GM21576 (cell line): ENCODE measurements around the gene CEACAM16.
"Not testable (repeated sequence)": the region's sequence is repeated elsewhere in the genome, so short reads cannot be mapped to it uniquely, and the experiment has no call there.

Experiments
- ATAC-seq: cut with Tn5 transposase; IDR thresholded peaks from one replicate; pipeline ENCODE4 v1.9.1; 2021; ENCODE audit warnings: mild to moderate bottlenecking, moderate library complexity; ENCODE audit not compliant: unreplicated experiment

CEACAM16 gene

DNA sequence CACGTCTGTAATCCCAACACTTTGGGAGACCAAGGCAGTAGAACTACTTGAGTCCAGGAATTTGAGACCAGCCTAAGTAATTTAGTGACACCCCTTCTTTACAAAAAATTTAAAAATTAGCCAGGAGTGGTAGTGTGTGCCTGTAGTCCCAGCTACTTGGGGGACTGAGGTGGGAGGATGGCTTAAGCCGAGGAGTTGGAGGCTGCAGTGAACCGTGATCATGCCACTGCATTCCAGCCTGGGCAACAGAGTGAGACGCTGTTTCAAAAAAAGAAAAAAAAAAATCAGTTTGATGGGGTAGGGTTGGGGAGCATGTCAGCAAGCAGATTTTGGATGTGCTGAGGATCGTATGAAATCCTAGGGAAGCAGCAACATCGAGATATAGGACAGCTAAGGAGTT is 23.4 kb upstream of the CEACAM16 start:
- no peak for ATAC-seq

DNA sequence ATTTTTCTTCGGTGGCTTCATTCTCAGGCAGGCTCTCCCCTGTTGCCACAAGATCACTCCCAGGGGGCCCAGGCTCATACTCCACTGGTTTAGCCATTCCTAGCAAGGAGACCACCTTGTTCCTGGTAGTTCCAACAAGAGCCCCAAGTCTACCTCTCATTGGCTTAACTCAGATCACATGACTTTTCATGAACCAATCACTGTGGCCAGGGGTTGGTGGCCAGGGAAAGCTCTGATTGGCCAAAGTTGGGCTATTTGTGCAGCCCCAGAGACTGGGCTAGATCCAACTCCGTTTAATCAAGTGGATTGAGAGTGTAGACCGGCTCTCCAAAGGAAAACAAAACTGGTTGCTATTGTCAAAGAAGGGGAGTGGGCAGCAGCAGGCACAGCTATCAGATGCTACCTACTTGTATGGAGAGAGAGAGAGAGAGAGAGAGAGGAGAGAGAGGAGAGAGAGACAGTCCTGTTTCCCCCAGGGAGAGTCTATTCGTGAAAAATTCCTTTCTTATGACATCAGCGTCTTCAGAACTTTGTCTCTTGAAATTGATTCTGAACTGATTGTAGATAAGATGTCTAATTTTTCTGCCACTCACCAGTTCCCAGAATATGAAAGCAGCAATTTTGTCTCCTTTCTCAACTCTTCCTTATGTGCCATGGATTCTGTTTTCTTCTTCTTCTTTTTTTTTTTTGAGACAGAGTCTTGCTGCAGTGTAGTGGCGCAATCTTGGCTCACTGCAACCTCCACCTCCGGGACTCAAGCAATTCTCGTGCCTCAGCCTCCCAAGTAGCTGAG is 21.7 kb upstream of the CEACAM16 start:
- no peak for ATAC-seq

DNA sequence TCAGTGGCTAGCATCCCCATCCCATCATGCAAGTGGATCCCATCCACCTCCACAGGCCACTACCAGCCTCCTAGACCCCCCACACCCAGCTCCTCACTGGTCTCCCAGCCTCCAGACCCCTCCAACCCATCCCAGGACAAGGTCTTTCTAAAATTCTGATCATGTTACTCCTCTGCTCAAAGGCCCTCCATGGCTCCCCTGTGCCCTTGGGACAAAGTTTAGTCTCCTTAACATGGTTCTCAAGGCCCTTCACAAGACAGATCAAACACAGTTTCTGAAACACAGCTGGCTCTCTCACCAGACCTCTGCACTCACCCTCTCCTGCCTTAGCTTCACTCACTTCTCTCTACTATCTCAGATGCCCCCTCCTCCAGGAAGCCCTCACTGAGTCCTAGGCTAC is 18.4 kb upstream of the CEACAM16 start:
- ATAC-seq = no peak

DNA sequence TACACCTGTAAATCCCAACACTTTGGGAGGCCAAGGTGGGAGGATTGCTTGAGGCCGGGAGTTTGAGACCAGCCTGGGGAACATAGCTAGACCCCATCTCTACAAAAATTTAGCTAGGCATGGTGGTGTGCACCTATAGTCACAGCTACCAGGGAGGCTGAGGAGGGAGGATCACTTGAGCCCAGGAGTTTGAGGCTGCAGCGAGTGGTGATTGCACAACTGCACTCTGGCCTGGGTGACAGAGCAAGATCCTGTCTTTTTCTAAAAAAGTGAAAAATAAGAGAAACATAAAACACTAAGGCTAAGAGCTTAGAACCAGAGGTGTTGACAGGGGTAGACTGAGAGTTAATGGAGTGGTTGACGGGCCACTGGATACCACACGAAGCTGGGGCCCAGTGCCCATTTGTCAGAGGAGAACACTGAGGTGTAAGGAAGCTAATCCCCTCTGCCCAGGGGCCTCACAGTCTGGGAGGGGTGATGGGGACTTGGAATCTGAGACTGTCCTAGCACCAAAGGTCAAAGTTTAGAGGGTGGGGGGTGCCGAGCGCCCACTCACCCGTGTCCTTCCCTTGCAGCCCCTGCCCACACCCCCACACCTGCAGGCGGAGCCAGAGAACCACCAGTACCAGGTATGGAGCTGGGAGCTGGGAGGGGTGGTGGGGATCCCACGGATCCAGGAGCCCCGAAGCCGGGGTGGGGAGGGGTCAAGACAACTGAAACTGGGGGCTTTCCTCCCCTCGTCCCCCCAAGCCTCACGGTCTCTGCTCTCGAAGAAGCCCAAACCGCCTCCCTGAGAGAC is 16.8 kb upstream of the CEACAM16 start:
- no peak for ATAC-seq

DNA sequence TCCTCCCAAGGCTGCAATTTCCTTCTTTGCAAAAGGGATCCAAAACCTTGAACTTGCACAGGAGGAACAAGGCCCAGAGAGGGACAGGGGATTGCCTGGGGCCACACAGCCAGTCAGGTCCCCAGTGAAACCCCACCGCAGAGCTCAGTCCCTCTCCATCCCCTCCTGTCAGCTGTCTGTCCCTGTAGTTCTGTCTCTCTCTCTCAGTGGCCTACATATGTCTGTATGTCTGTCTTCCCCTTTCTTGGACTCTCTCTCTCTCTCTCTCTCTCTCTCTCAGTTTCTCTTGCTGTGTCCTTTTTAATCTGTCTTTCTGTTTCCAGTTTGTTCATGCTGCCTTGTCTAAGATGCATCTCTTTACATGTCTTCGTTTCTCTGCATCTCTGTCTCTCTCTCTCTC is 16.1 kb upstream of the CEACAM16 start:
- no peak for ATAC-seq

DNA sequence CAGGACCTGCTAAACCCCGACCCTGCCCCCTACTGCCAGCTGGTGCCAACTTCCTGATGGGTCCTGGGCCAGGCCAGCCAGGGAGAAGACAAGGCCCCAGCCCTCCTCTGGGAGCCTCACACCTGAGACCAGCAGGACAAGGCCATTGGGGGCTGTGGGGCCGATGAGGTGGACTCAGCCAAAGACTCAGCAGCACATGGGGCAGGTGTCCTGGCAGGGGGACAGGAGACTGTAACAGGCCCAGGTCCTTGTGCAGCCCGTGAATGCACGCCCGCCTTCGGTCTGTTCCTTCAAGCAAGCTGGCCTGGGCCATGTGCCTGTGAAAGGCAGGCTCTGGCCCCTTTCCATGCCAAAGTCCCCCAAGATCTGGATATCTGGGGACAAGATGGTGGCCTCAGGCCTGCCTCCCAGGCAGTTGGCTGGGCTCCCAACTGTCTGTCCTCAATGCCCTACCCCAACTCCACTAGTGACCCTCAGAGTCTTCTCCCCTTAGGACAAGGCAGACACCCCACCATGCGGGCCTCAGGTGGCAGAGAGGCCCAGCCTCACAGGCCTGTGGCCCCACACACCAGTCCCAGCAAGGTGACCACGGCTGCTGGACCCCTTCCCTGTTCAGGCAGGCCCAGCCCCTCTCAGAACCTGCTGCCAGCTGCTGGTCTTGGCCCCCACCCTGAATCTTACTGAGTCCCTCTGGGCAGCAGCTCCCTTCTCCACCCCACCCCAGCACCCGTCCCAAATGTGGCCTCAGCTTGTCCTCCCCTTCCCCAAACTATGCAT is 15.3 kb upstream of the CEACAM16 start:
- no peak for ATAC-seq

DNA sequence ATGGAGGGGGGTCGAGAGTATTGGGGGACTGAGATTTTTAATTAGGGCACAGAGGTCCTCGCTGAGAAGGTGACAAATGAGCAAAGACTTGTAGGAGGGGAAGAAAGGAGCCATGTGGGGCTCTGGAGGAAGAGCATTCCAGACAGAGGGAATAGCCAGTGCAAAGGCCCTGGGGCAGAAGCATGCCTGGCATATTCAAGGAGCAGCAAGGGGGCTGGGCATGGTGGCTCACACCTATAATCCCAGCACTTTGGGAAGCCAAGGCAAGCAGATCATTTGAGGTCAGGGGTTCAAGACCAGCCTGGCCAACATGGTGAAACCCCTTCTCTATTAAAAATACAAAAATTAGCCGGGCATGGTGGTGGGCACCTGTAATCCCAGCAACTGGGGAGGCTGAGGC is 14.6 kb upstream of the CEACAM16 start:
- ATAC-seq = not testable (repeated sequence)

DNA sequence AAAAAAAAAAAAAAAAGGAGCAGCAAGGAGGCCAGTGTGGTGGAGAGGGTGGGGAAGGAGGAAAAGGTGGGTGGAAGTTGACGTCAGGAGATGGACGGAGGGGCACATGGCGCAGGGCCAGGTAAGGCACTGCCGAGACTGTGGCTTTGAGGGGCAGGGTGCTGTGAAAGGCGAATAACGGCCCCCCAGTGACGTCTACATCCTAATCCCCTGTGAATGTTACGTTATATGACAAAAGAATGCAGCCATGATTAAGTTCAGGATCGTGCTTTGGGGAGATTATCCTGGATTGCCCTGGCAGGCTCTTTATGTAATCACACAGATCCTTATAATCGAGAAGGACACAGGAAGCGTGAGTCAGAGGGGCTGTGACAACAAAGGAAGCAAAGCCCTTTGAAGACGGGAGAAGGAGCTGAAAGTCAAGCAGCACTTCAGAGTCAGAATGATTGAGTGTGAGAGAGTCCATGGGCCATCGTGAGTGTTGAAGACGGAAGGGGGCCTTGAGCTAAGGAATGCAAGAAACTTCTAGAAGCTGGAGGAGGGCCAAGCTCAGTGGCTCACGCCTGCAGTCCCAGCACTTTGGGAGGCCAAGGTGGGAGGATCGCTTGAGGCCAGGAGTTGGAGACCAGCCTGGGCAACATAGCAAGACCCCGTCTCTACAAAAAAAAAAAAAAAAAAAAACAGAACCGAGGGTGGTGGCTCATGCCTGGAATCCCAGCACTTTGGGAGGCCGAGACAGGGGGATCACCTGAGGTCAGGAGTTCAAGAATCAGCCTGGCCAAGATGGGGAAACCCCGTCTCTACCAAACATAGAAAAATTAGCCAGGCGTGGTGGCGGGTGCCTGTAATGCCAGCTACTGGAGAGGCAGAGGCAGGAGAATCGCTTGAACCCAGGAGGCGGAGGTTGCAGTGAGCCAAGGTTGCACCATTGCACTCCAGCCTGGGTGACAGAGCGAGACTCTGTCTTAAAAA is 13.8 kb upstream of the CEACAM16 start:
- no peak for ATAC-seq

DNA sequence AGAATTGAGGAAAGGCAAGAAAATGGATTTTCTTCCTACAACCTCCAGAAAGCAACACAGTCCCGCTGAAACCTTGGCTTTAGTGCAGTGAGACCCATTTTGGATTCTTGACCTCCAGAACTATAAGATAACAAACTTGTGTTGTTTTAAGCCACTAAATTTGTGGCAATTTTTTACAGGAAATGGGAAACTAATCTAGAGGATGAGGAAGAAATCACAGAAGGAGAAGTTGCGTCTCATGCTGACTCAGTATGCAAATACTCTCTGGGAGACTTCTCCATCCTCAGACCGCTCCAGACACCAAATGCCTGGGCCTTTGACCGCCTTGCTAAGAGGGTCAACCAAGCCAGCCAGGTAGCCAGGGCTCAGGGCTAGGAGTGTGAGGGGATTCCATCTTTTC is 13.1 kb upstream of the CEACAM16 start:
- ATAC-seq = no peak

DNA sequence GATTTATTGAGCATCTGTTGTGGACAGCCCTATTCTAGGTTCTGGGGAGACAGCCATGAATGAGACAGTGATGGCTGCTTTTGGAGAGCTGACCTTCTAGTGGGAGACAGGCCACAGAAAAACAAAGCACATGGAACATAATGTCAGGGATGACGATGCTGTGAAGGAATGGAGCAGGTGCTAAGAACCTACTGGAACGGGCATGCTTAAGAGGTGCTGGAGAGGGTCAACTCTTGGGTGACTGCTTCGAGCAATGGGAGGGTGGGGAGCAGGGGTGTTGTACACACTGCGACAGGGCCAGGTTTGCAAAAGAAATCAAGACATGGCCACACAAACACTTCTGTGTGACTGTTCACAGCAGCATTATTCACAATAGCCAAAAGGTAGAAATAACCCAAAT is 12.1 kb upstream of the CEACAM16 start:
- no peak for ATAC-seq

DNA sequence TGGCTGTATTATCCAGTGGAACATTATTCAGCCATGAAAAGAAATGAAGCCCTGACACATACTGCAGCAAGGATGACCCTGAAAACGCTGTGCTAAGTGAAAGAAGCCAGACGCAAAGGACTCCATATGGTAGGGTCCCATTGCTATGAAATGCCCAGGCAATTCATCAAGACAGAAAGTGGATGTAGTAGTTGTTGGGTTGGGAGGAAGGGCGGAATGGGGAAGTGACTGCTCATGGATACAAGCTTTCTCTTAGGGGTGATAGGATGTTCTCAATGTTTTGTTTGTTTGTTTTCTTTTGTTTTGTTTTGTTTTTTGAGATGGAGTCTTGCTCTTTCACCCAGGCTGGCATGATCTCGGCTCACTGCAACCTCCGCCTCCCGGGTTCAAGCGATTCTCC is 11.1 kb upstream of the CEACAM16 start:
- no peak for ATAC-seq

DNA sequence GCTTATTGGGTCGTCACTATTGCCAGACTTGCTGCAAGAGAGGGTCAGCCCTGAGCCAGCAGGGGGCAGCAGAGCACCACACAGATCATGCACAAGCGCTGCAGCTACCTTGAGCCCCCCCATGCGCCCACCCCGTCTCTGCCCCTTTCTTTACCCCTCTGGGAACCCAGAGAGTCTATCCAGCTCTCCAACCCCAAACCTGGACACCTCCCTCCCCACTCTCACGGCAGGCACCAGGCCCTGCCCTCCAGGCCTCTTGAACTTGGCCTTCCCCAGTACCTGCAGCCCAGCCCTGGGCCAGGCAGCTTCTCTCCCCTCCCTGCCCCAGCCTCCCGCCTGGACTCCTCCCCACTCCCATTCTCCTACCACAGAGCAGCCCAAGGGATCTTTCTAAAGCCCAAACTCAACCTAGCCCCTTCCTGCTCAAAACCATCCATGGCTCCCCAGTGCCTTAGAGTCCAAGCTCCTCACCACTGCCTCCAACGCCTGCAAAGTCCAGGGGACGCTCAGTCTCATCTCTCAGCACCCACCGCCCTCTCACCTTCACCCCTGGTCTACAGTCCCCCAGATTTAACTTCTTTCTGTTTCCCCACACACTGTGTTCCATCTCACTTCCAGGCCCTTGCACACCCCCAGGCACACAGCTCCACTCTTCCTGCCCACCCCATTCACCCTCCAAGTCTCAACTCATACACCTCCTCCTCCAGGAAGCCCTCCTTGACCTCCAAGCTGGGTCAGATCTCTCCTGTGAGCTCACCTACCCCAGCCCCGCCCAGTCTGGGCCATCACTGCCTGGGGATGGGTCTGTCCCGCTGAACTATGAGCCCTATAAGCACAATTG is 9.4 kb upstream of the CEACAM16 start:
- no peak for ATAC-seq

DNA sequence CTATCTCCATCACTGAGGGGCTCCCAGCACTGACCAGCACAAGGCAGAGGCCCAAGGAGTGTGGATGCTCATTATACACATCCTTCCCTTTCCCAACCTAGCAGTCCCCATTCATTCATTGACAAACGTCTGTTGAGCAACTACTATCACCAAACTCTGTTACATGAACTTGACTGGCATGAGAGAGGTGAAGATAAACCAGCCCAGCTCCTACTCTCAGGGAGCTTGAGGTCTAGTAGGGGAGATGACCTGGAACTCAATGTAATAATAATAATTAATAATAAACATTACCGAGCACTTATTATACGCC is 8.9 kb upstream of the CEACAM16 start:
- ATAC-seq = no peak

DNA sequence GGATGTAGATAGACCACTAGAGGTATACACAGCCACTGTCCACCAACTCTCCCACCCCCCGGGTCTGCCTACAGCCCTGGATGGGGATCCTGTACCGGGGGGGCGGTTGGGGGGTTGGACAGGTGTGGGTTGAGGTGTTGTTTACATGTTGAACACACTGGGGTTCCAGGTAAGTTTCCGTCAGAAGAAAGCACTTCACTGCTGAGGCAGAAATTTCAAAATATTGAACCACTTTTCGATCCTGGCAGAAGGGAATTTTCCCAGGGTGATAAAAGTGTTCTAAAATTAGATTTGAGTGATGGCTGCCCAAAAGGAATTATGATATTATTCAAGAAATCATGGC is 6.6 kb upstream of the CEACAM16 start:
- no peak for ATAC-seq

DNA sequence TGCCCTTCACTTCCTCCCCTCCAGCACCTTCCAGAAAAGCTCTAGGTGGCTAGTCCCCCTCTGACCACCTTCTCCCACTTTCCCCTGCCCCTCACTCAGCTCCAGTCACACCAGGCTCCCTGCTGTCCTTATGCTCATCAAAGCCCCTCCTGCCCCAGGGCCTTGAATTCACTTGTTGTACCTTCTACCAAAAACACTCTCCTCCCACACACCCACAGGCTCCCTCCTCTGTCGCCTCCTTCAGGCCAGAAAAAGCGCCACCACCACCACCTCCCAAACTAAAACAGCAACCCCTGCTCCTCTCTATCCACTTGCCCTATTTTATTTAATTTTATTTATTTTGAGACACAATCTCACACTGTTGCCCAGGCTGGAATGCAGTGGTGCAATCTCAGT is 4.8 kb upstream of the CEACAM16 start:
- no peak for ATAC-seq

DNA sequence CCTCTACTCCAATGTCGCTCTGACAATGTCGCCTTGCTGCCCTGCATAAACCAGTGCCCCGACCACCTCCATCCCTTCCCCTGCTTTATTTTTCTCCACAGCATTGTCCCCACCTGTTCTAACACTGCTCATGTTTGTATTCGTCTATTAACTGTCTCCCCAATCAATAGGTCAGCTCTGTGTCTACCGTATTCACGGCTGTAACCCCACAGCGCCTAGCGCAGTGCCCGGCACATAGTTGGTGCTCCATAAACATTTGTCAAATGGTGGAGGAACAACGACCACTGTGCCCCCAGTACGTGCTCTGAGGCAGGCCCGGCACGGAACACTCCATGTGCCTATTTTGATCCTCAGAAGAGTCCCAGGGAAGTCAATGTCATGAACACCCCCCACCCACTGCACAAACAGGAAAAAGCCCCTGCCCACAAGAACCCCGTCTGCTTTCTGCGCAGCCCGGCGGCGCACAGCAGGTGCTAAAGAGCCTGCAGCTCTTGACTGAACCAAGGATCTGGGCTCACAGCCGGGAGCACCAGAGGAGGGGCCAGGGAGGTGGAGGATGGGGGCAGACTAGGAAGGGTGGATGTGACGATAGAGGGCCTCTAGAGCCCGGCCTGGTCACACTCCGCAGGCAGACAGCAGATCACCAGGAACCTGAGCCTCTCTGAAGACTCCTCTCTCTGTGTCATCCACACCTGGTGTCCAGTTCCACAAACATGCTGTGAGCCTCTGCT is 1.8 kb upstream of the CEACAM16 start:
- ATAC-seq = no peak

DNA sequence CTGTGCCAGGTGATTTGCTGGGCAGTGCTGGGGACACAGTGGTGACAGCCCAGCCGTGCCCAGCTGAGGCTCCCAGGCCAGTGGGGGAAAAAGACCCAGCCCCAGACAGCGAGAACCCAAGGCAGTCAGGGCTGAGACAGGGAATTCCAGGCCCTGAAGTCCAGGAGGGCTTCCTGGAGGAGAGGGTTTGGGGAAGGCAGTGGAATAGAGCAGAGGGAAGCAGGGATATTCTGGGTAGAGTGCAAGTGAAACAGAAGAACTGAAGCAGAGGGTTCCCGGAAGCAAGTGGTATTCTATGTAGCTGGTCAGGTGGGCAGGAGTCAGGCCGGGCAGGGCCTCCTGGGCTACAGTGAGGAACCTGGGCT is 1.3 kb upstream of the CEACAM16 start:
- ATAC-seq = no peak

DNA sequence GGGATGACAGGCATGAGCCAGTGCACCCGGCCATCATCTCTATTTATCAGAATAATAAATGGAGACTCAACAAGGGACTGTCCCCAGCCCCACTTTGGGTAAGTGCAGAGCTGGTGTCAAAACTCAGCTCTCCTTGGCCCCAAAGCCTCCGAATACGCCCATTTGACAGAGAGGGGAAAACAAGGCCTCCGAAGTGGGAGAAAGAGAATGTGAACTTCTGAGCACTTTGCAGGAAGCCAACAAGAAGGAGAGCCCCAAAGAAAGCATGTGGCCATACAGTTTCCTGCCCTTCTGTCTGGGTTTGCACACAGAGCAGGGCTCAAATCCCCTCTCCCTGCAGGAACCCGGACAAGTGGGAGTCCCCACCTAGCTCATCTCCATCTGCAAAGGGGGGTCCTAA is 1.6 kb downstream of the CEACAM16 start:
- no peak for ATAC-seq

DNA sequence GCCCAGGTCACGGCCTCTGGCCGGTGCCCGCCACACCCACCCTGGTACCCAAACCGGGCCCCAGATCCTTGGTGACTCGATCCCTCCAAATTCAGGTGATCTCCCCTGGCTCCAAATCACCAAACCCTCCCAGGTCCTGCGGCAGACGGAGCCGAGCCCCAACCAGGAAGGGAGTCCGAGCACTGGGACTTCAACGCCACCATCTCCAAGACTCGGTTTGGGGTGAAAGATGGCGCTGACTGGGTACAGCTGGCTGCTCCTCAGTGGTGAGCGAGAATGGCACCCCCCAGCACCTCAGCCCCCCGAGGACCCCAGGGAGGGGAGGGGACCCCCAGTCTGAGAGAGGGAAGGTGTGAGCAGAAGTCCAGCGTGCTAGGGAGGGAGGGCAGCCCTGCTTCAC is 2.3 kb downstream of the CEACAM16 start:
- ATAC-seq = no peak
